HG03521 (cell line): Measurements from ENCODE around the gene CNRIP1.

ENCODE experiments used
- ATAC-seq: cut with Tn5 transposase; IDR thresholded peaks from one replicate; pipeline ENCODE4 v1.9.1; 2021; ENCODE audit warnings: mild to moderate bottlenecking, moderate library complexity; ENCODE audit not compliant: unreplicated experiment

CNRIP1 gene

GRCh38 chr2:68293024-68293423, 26.7 kb downstream of the CNRIP1 start:
- no peak for ATAC-seq

DNA sequence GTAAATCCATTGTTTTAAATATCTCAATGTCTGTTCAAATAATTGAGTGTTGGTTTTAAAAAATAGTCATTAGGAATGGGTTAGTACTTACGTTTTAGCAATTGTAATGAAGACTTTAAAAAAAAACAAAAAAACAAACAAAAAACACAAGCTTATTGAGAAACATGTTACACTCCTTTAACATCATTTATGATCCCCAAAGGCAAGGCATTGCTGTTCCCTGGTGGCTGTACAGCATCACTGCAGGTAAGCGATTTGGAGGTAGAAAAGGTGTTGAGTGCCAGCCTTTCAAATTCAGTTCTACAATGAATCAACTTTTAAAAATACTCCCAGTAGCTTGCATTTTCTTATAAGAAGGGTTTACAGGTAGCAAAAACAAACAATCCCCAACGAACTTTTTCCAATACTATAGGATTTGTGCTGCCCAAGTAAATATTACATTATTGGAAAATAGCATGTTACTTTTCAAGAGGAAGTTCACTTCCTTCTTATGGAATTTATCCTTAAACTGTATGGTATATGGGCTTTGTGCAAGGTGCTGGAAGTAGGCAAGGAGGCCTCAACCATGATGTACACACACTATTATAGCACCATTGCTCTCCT, 27.5 kb downstream of the CNRIP1 start:
- no peak for ATAC-seq

DNA sequence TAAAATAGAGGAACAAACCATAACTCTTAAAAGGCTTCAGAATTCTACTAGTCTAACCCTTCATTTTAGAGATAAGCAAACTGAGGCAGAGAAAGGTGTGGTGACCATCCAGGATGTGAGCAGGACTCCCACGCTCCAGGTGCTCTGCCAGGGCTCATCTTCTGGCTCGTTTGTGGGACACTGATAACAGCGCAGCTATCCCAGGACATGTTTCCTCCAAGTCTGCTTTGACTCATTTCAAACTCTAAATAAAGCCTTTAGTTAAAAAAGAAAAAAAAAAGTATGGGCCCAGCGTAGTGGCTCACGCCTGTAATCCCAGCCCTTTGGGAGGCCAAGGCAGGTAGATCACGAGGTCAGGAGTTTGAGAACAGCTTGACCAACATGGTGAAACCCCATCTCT, 28.4 kb downstream of the CNRIP1 start:
- no peak for ATAC-seq

DNA sequence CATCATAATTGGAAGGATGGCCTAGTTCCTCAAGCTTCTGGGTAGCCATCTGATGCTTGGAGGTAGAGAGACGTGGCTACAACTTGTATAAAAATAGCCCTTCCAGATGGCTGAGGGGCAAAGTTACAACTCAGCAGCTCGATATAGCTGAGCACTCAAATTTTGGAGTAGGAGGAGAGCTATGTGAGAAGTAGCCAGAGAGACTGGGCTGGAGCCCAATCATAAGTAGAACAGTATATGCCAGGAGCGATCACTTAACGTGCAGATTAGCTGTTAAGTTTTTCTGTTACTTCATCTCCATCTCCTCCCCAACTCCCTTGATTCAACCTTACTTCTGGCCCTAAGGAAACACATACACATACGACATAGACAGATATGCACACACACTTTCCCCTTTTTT, 28.8 kb downstream of the CNRIP1 start:
- ATAC-seq, result no peak

DNA sequence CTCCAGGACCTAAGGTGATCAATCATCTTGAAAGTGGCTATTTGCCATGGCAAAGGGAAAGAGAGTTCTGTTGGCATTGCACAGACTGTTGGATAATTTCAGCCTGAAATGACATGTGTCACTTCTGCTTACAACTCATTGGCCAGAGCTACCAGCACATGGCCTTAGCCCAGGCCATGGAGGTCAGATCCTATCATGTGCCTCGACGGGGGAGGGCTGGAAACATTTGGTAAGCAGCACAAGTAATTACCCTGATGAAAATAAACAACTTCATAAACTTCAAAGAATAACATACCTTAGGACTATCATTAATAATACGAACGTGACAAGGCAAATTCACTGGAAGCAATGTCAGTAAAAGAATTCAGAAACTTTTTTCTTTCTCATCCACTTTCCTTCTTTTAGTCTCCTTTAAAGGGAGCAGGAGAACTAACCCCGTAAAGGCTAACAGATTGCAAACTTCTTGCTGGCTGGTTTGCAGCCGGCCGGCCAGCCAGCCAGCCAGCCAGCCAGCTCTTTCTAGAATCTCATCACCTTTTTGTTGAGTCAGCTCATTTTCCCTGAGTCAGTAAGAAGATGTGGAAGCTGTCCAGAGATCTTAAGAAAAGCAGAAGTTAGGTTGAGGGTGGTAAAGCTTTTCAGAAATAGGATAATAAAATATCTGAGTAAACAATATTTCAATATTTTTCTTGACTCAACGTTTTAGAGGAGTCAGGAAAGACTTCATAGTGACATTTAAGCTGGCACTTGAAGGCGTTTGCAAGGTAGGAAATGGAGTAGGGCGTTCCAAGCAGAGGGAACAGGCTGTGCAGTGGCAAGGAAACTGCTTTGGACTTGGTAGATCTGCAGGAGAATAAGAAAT, 31.9 kb downstream of the CNRIP1 start:
- no peak for ATAC-seq

DNA sequence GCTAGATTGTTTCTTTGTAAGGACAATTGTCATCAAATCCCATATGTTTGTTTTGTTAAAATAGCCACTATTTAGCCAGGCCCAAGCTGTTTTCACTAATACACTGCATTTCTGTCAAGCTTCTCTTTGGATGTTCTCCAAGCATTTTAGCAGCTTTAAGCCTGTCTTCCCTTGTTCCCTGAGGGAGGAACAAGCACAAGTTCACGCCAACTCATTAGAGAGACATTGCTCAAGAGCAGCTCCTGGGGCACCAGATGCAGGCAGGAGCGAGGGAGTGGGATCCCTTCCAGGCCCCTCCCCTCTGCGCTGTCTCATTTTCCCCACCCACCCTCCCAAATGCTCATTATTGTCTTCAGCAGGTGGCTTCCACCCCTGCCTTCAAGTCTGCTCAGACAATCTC, 34.9 kb downstream of the CNRIP1 start:
- ATAC-seq, result no peak

- ATAC-seq, result no peak
Measured at GRCh38 chr2:68283419-68283812, 36.3 kb downstream of the CNRIP1 start.

- ATAC-seq, result no peak
Measured at GRCh38 chr2:68282811-68283418, 36.8 kb downstream of the CNRIP1 start.

DNA sequence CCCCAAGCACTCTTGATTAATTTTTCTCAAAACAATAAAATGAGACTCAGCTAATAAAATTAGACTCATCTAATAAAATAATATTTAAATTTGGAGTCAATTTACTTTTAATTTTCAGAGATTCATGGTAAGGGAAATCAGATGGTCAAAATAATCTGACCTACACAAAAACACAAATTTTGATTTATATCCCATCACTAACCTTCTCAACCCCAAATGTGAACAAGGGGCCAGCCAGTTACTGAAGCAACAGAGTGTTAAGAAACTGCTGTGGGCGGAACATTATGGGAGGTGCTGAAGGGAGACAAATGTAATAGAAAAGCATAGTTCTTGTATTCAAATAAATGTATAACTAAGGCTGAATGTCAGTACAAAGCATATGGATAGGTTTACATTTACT, 39.0 kb downstream of the CNRIP1 start:
- no peak for ATAC-seq

- ATAC-seq, result no peak
Measured at GRCh38 chr2:68280348-68280747, 39.4 kb downstream of the CNRIP1 start.

- ATAC-seq, result no peak
Measured at GRCh38 chr2:68279691-68280090, 40.1 kb downstream of the CNRIP1 start.

- no peak for ATAC-seq
Measured at GRCh38 chr2:68278169-68278568, 41.6 kb downstream of the CNRIP1 start.

GRCh38 chr2:68274022-68274421, 45.7 kb downstream of the CNRIP1 start:
- ATAC-seq, result no peak

DNA sequence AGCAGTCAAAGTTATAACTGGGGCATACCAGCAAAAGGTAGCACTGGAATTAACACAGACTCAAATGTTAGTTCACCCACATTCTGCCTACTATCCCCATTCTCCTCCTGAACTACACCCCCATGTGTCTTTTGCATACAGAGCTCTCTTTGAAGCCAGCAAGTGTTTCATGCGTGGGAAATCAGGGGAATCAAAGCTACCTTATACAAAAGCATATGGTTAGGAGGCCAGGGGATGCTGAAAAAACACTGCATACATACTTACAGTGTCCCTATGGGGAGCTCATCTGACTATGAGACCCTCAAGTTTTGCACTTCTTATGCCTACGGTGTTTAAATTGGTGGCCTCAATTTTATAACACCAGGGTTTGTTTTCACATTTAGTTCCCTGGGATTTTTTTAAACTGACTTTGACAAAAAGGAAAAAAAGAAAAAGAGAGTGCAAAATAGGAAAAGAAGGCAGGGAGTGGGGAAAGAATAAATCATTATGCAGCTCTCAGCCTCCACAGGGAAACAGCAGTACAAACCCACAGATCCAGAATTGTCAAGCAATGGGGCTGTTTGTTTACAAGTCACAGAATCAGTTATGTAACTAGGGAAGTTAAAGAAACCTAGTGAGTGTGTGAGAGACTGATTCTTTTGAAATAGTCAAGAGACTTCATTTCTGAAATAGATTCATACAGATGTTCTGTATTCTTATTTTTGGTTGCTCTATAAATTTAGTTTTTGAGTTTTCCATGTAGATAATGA, 47.3 kb downstream of the CNRIP1 start:
- ATAC-seq, result no peak

GRCh38 chr2:68266655-68267054, 53.1 kb downstream of the CNRIP1 start:
- ATAC-seq, result no peak

DNA sequence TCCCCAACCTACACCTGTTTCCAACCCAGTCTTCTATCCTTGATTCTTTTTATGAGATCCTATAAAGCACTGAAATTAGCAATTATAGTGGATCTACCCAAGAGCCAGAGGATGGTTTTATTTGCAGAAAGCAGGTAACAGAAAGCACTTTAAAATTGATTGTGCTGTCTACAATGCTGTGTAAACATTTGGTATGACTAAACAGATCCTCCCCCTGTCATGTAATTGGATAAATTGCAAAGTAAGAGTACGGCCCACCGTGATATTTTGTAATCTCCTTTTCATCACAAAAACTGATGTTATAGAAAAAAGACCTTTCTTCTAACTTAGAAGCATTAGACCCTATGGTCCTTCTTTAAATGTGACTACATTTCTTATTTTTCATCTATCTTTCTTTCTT, 56.1 kb downstream of the CNRIP1 start:
- no peak for ATAC-seq

- no peak for ATAC-seq
Measured at GRCh38 chr2:68258851-68259250, 60.9 kb downstream of the CNRIP1 start.

- no peak for ATAC-seq
Measured at GRCh38 chr2:68256093-68256450, 63.7 kb downstream of the CNRIP1 start.

- no peak for ATAC-seq
Measured at GRCh38 chr2:68253219-68254068, 66.3 kb downstream of the CNRIP1 start.

GRCh38 chr2:68252400-68253218, 67.1 kb downstream of the CNRIP1 start, which contains the start of gene PPP3R1:
Gene PPP3R1, minus strand, starts transcription at chr2:68252532. Its CDS starts 405 bp downstream, at chr2:68252127.
- ATAC-seq, result peak; percentile 83
